NCI-H524 treated with DMSO at 0.1 percent for 48 hours (cell line): ENCODE measurements around the gene ZC3H8.

Experiments
- DNase-seq: peaks from one replicate; lab custom pipeline; 2025; lab: John Stamatoyannopoulos, UW

Gene ZC3H8

GRCh38 chr2:112164876-112165275 lies 90.0 kb downstream of the ZC3H8 start:
- DNase-seq, result no peak

DNA sequence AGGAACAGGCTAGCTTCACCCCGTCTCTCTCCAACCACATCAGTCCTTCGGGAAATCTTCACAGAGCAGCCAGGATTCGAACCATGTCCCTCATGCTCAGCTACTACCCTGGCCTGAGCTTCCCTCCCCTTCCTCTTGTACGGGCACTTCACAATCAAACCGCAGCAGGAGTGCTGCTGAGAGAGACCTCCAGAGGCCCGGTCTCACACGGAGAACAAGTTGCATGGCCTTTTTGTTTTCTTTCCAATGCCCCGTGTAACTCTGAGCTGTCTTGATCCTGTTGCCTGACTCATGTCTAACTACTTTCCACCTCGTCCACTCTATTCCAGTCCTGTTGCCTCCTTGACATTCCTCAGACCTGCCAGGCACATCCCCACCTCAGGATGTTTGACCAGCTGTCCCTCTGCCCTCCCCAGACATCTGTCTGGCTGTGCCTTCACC lies 91.3 kb downstream of the ZC3H8 start:
- no peak for DNase-seq

DNA sequence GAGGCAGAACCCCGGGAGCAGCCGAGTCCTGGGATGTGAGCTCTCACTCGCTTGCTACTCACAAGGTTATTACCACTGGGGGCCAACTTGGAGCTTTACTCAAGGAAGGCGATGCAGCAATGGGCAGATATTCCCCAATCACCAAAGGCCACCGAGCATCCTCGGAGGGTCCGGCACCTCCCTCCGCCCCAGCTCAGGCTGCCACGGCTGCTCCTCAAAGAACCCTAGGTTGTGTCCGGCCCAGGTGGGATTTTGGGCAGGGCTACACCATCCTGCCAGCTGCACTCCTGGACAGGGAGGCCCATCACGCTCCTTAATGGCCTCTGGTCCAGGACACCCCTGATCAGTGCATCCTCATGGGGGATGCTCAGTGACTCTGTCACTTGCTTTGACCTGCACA lies 91.9 kb downstream of the ZC3H8 start:
- DNase-seq, result no peak

DNA sequence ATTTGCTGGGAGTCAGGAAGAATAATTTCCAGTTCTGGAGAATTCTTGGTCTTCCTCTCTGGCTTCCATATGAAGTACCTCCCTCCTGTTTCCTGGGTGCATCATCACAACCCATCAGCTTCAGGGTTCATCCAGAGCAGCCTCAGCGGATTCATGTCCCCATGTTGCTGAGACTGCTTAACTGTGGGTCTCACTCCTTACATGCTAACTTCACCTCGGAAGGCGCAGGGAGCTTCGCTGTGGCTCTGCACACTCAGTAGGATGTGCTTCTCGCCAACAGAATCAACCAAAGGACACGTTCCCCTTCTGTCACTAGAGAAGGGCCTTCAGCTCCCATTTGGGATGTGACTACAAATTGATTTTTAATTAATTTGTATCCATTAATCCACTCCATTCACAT lies 92.5 kb downstream of the ZC3H8 start:
- no peak for DNase-seq
